H9 (cell line): ENCODE results near the gene RSPH3. TPM values are rescaled to one million over a fixed set of nuclear protein-coding genes. Genes with fewer than 3 reads are reported as not detected.

Experiments used
- DNase-seq: peaks from one replicate; pipeline ENCODE4 v3.0.0-alpha.2; 2017
- H2AFZ ChIP-seq: one replicate; pipeline ENCODE4 v1.6.1; 2013; ENCODE audit warnings: mild to moderate bottlenecking, low read length, control low read depth, moderate library complexity
- H2AK5ac ChIP-seq: 2 replicates; pipeline ENCODE4 v1.6.1; 2013; ENCODE audit warnings: low read length, control low read depth, mixed read lengths; ENCODE audit not compliant: insufficient read length
- H2BK120ac ChIP-seq: one replicate; pipeline ENCODE4 v1.6.1; 2013; ENCODE audit warnings: low read depth, mild to moderate bottlenecking, low read length, control low read depth, inconsistent platforms; ENCODE audit not compliant: poor library complexity, severe bottlenecking
- H2BK12ac ChIP-seq: 2 replicates; pipeline ENCODE4 v1.6.1; 2013; ENCODE audit warnings: low read length, control low read depth, mixed read lengths, low read depth; ENCODE audit not compliant: insufficient read length
- H2BK15ac ChIP-seq: 2 replicates; pipeline ENCODE4 v1.6.1; 2013; ENCODE audit warnings: low read depth, low read length, control low read depth
- H2BK20ac ChIP-seq: one replicate; pipeline ENCODE4 v1.6.1; 2013; ENCODE audit warnings: low read depth, mild to moderate bottlenecking, low read length, control low read depth, inconsistent platforms; ENCODE audit not compliant: poor library complexity, severe bottlenecking
- H2BK5ac ChIP-seq: 2 replicates; pipeline ENCODE4 v1.6.1; 2013; ENCODE audit warnings: low read length, control low read depth, mixed read lengths; ENCODE audit not compliant: insufficient read length
- H3K14ac ChIP-seq: 2 replicates; pipeline ENCODE4 v1.6.1; 2013; ENCODE audit warnings: low read length, control low read depth; ENCODE audit not compliant: insufficient read depth
- H3K18ac ChIP-seq: 2 replicates; pipeline ENCODE4 v1.6.1; 2013; ENCODE audit warnings: low read depth, mild to moderate bottlenecking, mixed read lengths, low read length, control low read depth; ENCODE audit not compliant: insufficient read length
- H3K23ac ChIP-seq: 2 replicates; pipeline ENCODE4 v1.6.1; 2013; ENCODE audit warnings: low read length, control low read depth, mixed read lengths, low read depth; ENCODE audit not compliant: insufficient read length
- H3K23me2 ChIP-seq: 2 replicates; pipeline ENCODE4 v1.6.1; 2013; ENCODE audit warnings: low read depth, mild to moderate bottlenecking, mixed read lengths, low read length, control low read depth; ENCODE audit not compliant: insufficient read length, poor library complexity, severe bottlenecking
- H3K27ac ChIP-seq: 2 replicates; pipeline ENCODE4 v1.5.1; 2013; ENCODE audit warnings: low read length, control low read depth, mixed read lengths, low read depth; ENCODE audit not compliant: insufficient read length
- H3K27me3 ChIP-seq: 2 replicates; pipeline ENCODE4 v1.6.1; 2013; ENCODE audit warnings: low read length, control low read depth, inconsistent platforms; ENCODE audit not compliant: insufficient read depth
- H3K4ac ChIP-seq: 2 replicates; pipeline ENCODE4 v1.6.1; 2013; ENCODE audit warnings: low read depth, mild to moderate bottlenecking, control low read depth, inconsistent platforms, low read length, moderate library complexity
- H3K4me1 ChIP-seq: 2 replicates; pipeline ENCODE4 v1.6.1; 2013; ENCODE audit warnings: low read length, control low read depth, inconsistent platforms; ENCODE audit not compliant: insufficient read depth
- H3K4me2 ChIP-seq: 2 replicates; pipeline ENCODE4 v1.6.1; 2013; ENCODE audit warnings: low read length, control low read depth, mixed read lengths; ENCODE audit not compliant: insufficient read length, insufficient read depth
- H3K56ac ChIP-seq: 2 replicates; pipeline ENCODE4 v1.6.1; 2013; ENCODE audit warnings: low read depth, mild to moderate bottlenecking, mixed read lengths, low read length, control low read depth; ENCODE audit not compliant: insufficient read length
- H3K79me1 ChIP-seq: 2 replicates; pipeline ENCODE4 v1.6.1; 2013; ENCODE audit warnings: low read depth, mild to moderate bottlenecking, moderate library complexity, low read length, control low read depth, inconsistent platforms; ENCODE audit not compliant: insufficient read depth, poor library complexity, severe bottlenecking
- H3K79me2 ChIP-seq: 2 replicates; pipeline ENCODE4 v1.6.1; 2013; ENCODE audit warnings: low read length, control low read depth, inconsistent platforms; ENCODE audit not compliant: insufficient read depth
- H3K9ac ChIP-seq: 2 replicates; pipeline ENCODE4 v1.6.1; 2013; ENCODE audit warnings: low read length, control low read depth, mixed read lengths; ENCODE audit not compliant: insufficient read length; ENCODE audit errors: extremely low read depth
- H3K9me3 ChIP-seq: one replicate; pipeline ENCODE4 v1.6.1; 2013; ENCODE audit warnings: low read depth, low read length, inconsistent platforms; ENCODE audit not compliant: control insufficient read depth
- H3T11ph ChIP-seq: one replicate; pipeline ENCODE4 v1.6.1; 2013; ENCODE audit warnings: mild to moderate bottlenecking, low read length, control low read depth, inconsistent platforms
- H4K20me1 ChIP-seq: one replicate; pipeline ENCODE4 v1.6.1; 2013; ENCODE audit not compliant: control insufficient read depth, insufficient read length, insufficient read depth
- H4K5ac ChIP-seq: 2 replicates; pipeline ENCODE4 v1.6.1; 2013; ENCODE audit warnings: low read depth, mild to moderate bottlenecking, mixed read lengths, low read length, control low read depth; ENCODE audit not compliant: insufficient read length
- H4K8ac ChIP-seq: replicated peaks from 2 replicates; pipeline ENCODE4 v1.6.1; 2013; ENCODE audit warnings: low read length, control low read depth, mixed read lengths, low read depth; ENCODE audit not compliant: insufficient read length
- H4K91ac ChIP-seq: 2 replicates; pipeline ENCODE4 v1.6.1; 2013; ENCODE audit warnings: low read depth, mild to moderate bottlenecking, moderate library complexity, mixed read lengths, low read length, control low read depth; ENCODE audit not compliant: insufficient read length
- H3K27ac Mint-ChIP-seq, 3 experiments: 2 replicates in 2 of 3; 3 replicates in 1 of 3; pipeline ENCODE4 v1.8.0; 2020 to 2021; ENCODE audit warnings: mixed read lengths in 3 of 3, mild to moderate bottlenecking in 1 of 3, moderate library complexity in 1 of 3
- H3K27me3 Mint-ChIP-seq: 2 replicates; pipeline ENCODE4 v1.8.0; 2021; ENCODE audit warnings: low read depth, mild to moderate bottlenecking, moderate library complexity, mixed read lengths
- H3K36me3 Mint-ChIP-seq, 3 experiments: 2 replicates in 2 of 3; 3 replicates in 1 of 3; pipeline ENCODE4 v1.8.0; 2020 to 2021; ENCODE audit warnings: low read depth in 3 of 3, mixed read lengths in 3 of 3; ENCODE audit not compliant: insufficient read depth in 1 of 3
- H3K4me1 Mint-ChIP-seq, 2 experiments: 2 replicates each; pipeline ENCODE4 v1.8.0; 2020; ENCODE audit warnings: mixed read lengths in 2 of 2
- H3K4me3 Mint-ChIP-seq, 2 experiments: 2 replicates in 1 of 2; 3 replicates in 1 of 2; pipeline ENCODE4 v1.8.0; 2020 to 2021; ENCODE audit warnings: mild to moderate bottlenecking in 2 of 2, mixed read lengths in 2 of 2, moderate library complexity in 1 of 2
- H3K9me3 Mint-ChIP-seq, 2 experiments: 2 replicates in 1 of 2; 3 replicates in 1 of 2; pipeline ENCODE4 v1.8.0; 2020; ENCODE audit warnings: mild to moderate bottlenecking in 2 of 2, mixed read lengths in 2 of 2, moderate library complexity in 1 of 2
- WGBS: extraction: QIAGEN DNeasy Blood & Tissue Kit; methylation state at CpG from one replicate; pipeline ENCODE4 v1.1.7; 2013; ENCODE audit warnings: missing lambda C conversion rate, low lambda C conversion rate, mixed read lengths; ENCODE audit not compliant: insufficient read length; ENCODE audit errors: extremely low coverage; 5-methylcytosine and 5-hydroxymethylcytosine counted together
- total RNA-seq: library from RNA; stranded (reverse); gene quantifications from 2 replicates; pipeline ENCODE4 v1.2.1, GENCODE V29; 2021
- TF ChIP-seq, protein P1 (sequence below): fragments of 200-600 bp; sonication (generic); conservative IDR thresholded peaks from 3 replicates; pipeline ENCODE4 v1.8.0; 2021; ENCODE audit warnings: antibody characterized with exemption, mild to moderate bottlenecking

Gene RSPH3
- total RNA-seq, 1 experiment from 2014 or later = 2.2 TPM

DNA sequence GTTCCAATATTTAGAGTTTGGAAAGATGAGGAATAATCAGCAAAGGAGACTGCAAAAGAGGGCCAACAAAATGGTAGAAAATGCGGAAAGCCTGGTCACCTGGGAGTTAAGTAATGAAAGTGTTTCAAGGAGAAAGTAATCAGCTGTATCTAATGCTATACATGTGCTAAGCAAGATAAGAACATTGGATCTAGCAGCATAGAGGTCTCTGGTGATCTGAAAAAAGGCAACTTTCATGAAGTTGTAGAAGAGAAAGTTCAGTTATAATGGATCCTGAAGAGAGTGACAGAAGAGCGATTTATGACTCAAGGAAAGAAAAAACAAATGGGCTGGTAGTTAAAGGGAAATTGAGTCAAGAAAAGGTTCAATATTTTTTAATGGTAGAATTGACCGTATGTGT lies 4.6 kb upstream of the RSPH3 start:
- Mint-ChIP-seq H3K36me3 (peaks cover 0 to 7% (median 0%) of the 10 kb centered on the region in 3 experiments; a peak in 2 of 7 replicates), H3K4me1 (peaks cover 8 to 10% of the 10 kb centered on the region in 2 experiments), H3K27ac (no peak overlapping the region), H3K9me3 (no peaks in the 10 kb centered on the region), H3K27me3 (no peaks in the 10 kb centered on the region; the same call in none of the 2 replicates), H3K4me3 (no peak overlapping the region)
- Histone ChIP-seq H2BK15ac (no peak overlapping the region), H2BK12ac (no peak overlapping the region), H2AFZ (no peak overlapping the region), H3K23ac (no peak overlapping the region), H3K79me1 (no peaks in the 10 kb centered on the region), H3K56ac (no peak overlapping the region), H2AK5ac (no peak overlapping the region), H3T11ph (no peak overlapping the region), H3K4me1 (no peaks in the 10 kb centered on the region; the same call in 1 of the 2 replicates), H3K79me2 (no peaks in the 10 kb centered on the region), H2BK20ac (no peak overlapping the region), H2BK5ac (no peak overlapping the region), H3K14ac (no peak overlapping the region), H3K4ac (no peak overlapping the region), H3K9me3 (no peaks in the 10 kb centered on the region), H3K9ac (no peak overlapping the region), H4K8ac (no peak overlapping the region), H4K91ac (no peak overlapping the region), H4K5ac (no peak overlapping the region), H3K23me2 (peaks cover 5% of the 10 kb centered on the region), H3K18ac (no peak overlapping the region), H4K20me1 (no peaks in the 10 kb centered on the region), H3K27ac (no peak overlapping the region), H2BK120ac (no peak overlapping the region), H3K27me3 (no peaks in the 10 kb centered on the region), H3K4me2 (no peak overlapping the region)
- no peak for DNase-seq
- 100% methylated on average over 1 of the region's 3 CpGs for WGBS
- TF ChIP-seq, protein P1, sequence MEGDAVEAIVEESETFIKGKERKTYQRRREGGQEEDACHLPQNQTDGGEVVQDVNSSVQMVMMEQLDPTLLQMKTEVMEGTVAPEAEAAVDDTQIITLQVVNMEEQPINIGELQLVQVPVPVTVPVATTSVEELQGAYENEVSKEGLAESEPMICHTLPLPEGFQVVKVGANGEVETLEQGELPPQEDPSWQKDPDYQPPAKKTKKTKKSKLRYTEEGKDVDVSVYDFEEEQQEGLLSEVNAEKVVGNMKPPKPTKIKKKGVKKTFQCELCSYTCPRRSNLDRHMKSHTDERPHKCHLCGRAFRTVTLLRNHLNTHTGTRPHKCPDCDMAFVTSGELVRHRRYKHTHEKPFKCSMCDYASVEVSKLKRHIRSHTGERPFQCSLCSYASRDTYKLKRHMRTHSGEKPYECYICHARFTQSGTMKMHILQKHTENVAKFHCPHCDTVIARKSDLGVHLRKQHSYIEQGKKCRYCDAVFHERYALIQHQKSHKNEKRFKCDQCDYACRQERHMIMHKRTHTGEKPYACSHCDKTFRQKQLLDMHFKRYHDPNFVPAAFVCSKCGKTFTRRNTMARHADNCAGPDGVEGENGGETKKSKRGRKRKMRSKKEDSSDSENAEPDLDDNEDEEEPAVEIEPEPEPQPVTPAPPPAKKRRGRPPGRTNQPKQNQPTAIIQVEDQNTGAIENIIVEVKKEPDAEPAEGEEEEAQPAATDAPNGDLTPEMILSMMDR = no peak
